HG03097 (cell line): Measurements from ENCODE around the gene ITPA.

Experiments
- ATAC-seq: cut with Tn5 transposase; IDR thresholded peaks from one replicate; pipeline ENCODE4 v1.9.1; 2021; ENCODE audit not compliant: unreplicated experiment, low FRiP score

The ITPA gene

GRCh38 chr20:3209257-3209945 lies at the start of gene ITPA:
Gene ITPA (plus strand): TSS chr20:3209498. CDS start chr20:3209552, 54 bp downstream.
- no peak for ATAC-seq

GRCh38 chr20:3160418-3160817 lies 48.9 kb upstream of the ITPA start:
- no peak for ATAC-seq

- ATAC-seq, result no peak
Measured at GRCh38 chr20:3161316-3162079, 47.8 kb upstream of the ITPA start.

- no peak for ATAC-seq
Measured at GRCh38 chr20:3162080-3162611, 47.2 kb upstream of the ITPA start.

- ATAC-seq, result no peak
Measured at GRCh38 chr20:3163099-3164042, 45.9 kb upstream of the ITPA start.

- ATAC-seq, result no peak
Measured at GRCh38 chr20:3164043-3164762, 45.1 kb upstream of the ITPA start.

- ATAC-seq, result no peak
Measured at GRCh38 chr20:3164763-3165410, 44.4 kb upstream of the ITPA start.

DNA sequence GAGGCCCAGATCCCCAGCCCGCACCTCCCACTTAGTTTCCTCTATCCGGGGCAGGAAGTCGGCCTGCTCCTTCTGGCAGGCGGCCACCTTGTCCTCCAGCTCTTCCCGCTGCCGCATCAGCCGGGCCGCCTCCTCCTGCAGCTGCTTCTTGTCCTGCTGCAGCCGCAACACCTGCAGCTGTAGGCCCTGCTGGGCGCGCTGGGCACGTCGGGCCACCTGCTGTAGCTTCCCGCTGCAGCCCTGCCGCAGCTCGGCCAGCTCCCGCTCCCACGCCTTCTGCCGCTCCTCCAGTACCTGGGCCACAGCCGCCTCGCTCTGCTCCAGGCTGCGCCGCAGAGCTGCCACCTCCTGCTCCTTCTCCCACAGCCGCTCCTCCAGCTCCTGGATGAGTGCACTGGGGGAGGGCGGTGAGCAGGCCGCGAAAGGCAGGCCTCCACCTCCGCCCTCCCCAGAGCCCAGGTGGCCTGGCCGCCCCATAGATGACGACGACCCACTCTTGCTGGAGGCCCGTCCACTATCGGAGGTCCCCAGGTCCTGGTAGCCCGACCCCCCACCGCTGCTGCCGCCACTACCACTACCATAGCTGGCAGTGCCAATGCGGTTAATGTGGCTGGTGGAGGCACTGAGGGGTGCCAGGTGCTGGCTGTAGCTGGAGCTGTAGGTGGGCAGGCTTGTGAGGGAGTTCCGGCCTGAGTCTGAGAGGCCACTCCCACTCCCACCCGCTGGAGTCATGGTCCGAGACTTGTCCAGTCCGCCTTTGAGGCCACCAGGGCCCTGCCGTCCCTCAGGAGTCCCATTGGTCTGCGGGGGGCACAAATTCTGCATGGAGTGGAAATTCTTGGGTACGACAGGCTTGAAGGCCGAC lies 43.6 kb upstream of the ITPA start:
- ATAC-seq, result no peak

- ATAC-seq, result no peak
Measured at GRCh38 chr20:3166338-3166912, 42.9 kb upstream of the ITPA start.

DNA sequence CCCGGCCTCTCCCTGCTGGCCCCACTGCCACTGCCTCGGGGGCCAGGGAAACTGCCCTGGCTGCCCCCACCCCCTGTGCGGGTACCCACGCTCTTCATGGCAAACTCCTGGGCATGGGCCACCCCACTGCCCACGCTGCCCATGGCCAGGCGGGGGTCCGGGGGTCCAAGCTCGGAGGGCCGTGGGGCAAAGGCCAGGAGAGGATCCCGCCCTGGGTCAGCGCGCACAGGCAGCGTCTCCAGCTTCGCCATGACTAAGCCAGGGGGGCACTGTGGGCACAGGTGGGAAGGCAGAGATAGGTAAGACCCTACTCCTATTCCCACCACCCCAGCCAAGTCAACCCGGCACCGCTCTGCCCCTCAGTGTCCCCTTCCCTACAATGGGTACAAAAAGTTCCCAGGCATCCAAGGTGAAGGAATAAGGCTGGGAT lies 42.4 kb upstream of the ITPA start:
- no peak for ATAC-seq

- no peak for ATAC-seq
Measured at GRCh38 chr20:3167738-3168078, 41.6 kb upstream of the ITPA start.

DNA sequence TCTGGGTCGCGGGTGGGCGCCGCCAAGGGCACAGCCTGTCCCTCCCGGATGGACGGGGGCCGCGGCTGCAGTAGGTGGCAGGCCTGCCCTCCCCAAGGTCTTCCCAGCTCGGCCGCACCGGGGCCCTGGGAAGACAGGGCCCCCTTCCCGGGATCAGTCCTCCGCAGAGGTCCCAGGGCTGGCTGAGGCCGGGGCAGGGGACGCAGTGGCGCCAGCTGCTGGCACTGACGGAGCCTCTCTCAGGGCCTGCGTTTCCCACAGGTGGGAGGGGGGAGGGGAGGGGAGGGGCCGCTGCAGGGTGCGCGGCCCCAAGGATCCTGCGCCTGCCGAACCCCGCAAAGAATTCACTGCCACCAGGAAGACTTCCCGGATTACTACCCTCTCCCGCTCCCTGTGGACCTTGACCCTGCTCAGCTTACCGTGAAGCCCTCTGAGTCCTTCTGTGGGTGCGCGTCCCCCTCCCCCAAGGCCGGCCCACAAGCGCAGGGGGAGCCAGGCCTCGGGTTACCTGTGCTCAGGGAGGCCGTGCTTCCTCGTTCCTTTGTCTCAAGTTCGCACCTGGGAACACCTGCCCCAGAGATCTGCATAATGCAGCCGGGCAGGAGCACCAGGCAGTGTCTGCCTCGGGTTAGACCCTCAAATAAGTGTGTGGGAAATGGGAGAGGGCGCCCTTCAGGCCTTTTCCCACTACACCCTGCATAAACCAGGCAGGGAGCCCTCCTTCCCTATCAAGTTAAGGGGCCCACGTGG lies 41.0 kb upstream of the ITPA start:
- no peak for ATAC-seq

GRCh38 chr20:3168829-3169590 lies 40.3 kb upstream of the ITPA start:
- ATAC-seq, result no peak

GRCh38 chr20:3171391-3172125 lies 37.7 kb upstream of the ITPA start:
- ATAC-seq, result no peak

DNA sequence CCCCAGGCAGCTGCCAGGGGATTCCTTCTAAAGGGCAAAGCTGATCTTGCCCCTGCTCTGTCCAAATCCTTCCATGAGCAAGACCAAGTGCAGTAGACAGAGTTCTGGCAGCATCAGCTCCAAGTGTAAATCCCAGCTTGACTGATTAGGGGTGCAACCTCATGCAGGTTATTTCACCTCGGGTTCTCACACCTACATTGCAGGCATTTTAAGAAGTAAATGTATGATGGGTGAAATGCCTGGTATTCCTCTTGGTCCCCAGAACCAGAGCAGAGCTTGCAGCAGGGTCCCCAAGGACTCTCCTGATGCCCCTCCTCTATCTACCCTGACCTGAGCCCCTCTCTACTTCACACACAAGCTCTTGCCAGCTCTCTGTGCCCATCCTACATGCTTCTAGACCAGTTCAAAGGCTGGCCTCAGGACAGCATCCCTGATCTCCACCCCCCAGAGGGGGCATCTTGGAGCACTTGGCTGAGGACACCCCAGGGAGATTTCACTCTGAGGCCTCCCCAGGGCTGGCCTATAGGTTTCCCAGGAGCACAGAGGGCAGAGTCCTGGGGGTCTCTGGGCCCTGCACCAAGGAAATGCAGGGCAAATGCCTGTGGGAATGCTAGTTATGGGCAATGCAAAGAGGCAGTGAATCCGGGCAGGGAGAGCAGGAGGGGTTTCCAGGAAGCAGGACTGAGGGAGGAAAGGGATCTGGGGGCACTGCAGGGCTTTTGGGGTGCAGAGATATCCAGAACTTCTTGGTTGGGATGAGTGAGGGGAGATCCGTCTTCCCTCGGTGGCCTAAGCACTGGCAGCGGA lies 37.0 kb upstream of the ITPA start:
- ATAC-seq, result no peak
